Gastrocnemius medialis (tissue), 4 donors: Measurements from ENCODE around the gene NGFR. TPM values are rescaled to one million over a fixed set of nuclear protein-coding genes. Genes with fewer than 3 reads are reported as not detected.

Experiments used
- ATAC-seq, 2 donors: fragments of 150-250 bp; one replicate each; pipeline ENCODE4 v1.9.1; 2016
- DNase-seq, 2 donors: peaks; one replicate each; pipeline ENCODE4 v3.0.0-alpha.2; 2019
- H3K27ac ChIP-seq, 4 donors: fragments of 200-600 bp; sonication (generic); 1 replicate in 1 of 4; 2 replicates in 3 of 4; pipeline ENCODE4 v1.5.1; 2016 to 2018; ENCODE audit warnings: mild to moderate bottlenecking in 2 of 4, moderate library complexity in 1 of 4
- H3K27me3 ChIP-seq, 3 donors: fragments of 200-600 bp; sonication (generic) in 2 of 3; 1 replicate in 1 of 3; 2 replicates in 2 of 3; pipeline versions ENCODE4 v1.5.1 to v1.6.0; 2016 to 2019; ENCODE audit warnings: mild to moderate bottlenecking in 1 of 3, moderate library complexity in 1 of 3
- H3K36me3 ChIP-seq, 2 donors: fragments of 200-600 bp; sonication (generic) in 1 of 2; one replicate each; pipeline ENCODE4 v1.5.1; 2017 to 2018
- H3K4me1 ChIP-seq, 2 donors: fragments of 200-600 bp; sonication (generic) in 1 of 2; one replicate each; pipeline ENCODE4 v1.5.1; 2016 to 2017; ENCODE audit warnings: mild to moderate bottlenecking in 2 of 2
- H3K4me3 ChIP-seq, 4 donors: fragments of 200-600 bp; sonication (generic) in 3 of 4; 1 replicate in 1 of 4; 2 replicates in 3 of 4; pipeline ENCODE4 v1.5.1; 2016 to 2019; ENCODE audit warnings: mild to moderate bottlenecking in 2 of 4
- H3K9me3 ChIP-seq, 3 donors: fragments of 200-600 bp; sonication (generic) in 2 of 3; 1 replicate in 1 of 3; 2 replicates in 2 of 3; pipeline ENCODE4 v1.5.1; 2016 to 2019
- CTCF ChIP-seq, 5 experiments: fragments of 450-650 bp in 3 of 5; fragments of 200-600 bp in 2 of 5; sonication (generic) in 2 of 5; IDR thresholded peaks in 4 of 5; conservative IDR thresholded peaks in 1 of 5; 1 replicate in 4 of 5; 2 replicates in 1 of 5; pipeline ENCODE4 v1.5.1; 2016 to 2019; ENCODE audit warnings: antibody characterized with exemption in 5 of 5, mild to moderate bottlenecking in 3 of 5, moderate library complexity in 3 of 5
- POLR2A ChIP-seq, 2 donors: fragments of 450-650 bp; IDR thresholded peaks; one replicate each; pipeline ENCODE4 v1.6.1; 2017; ENCODE audit warnings: antibody characterized with exemption in 2 of 2, mild to moderate bottlenecking in 2 of 2, moderate library complexity in 2 of 2
- in situ Hi-C, 4 donors: fragments of 200-750 bp; cut with MboI; loops; one replicate each; pipeline versions ENCODE4 v1.15.0 to v1.8.0; 2017; ENCODE audit warnings: low sequenced_read_pairs in 4 of 4
- intact Hi-C: fragments of 100-400 bp; cut with DNase I; formaldehyde crosslinking; loops from one replicate; pipeline ENCODE4 v1.15.1; 2023; ENCODE audit warnings: low total_unique reads
- total RNA-seq, 4 donors: library from RNA; depleted of rRNA; stranded (reverse); fragments of >200 nt; gene quantifications; one replicate each; pipeline versions ENCODE4 v1.1.0 to v1.2.3, GENCODE V29; 2016

The NGFR gene
- total RNA-seq, 4 donors from 2014 or later: 0.41 to 3.2 (median 1.0) TPM; not detected in 1

GRCh38 chr17:49521471-49522356, 26.6 kb downstream of the NGFR start:
- no peak for DNase-seq
- no peaks in the 10 kb centered on the region for H3K27me3 ChIP-seq
- intact Hi-C loops (no loop called here), in situ Hi-C loops (no loop called here)
- no peaks in the 10 kb centered on the region for H3K36me3 ChIP-seq
- no peaks in the 10 kb centered on the region for H3K4me1 ChIP-seq
- no peak overlapping the region for H3K4me3 ChIP-seq
- H3K9me3 ChIP-seq: no peaks in the 10 kb centered on the region
- TF ChIP-seq POLR2A (IDR thresholded peaks at IDR 0.05): no peak
- H3K27ac ChIP-seq: no peak overlapping the region
- ATAC-seq: no peak

- H3K9me3 ChIP-seq: no peaks in the 10 kb centered on the region
- no peak for DNase-seq
- ATAC-seq: no peak
- in situ Hi-C loops (no loop called here), intact Hi-C loops (no loop called here)
- TF ChIP-seq CTCF (IDR thresholded peaks at IDR 0.05 in 4 of 5, conservative IDR thresholded peaks at IDR 0.05 in 1 of 5): no peak
- no peak overlapping the region for H3K4me3 ChIP-seq
- no peaks in the 10 kb centered on the region for H3K36me3 ChIP-seq
- H3K27me3 ChIP-seq: no peaks in the 10 kb centered on the region
- H3K27ac ChIP-seq: no peak overlapping the region
- H3K4me1 ChIP-seq: no peaks in the 10 kb centered on the region
Observed at GRCh38 chr17:49522357-49522890, 27.3 kb downstream of the NGFR start.

GRCh38 chr17:49523196-49523595, 28.1 kb downstream of the NGFR start:
- no peaks in the 10 kb centered on the region for H3K4me1 ChIP-seq
- intact Hi-C loops: no loop called here
- H3K4me3 ChIP-seq: no peak overlapping the region
- no peaks in the 10 kb centered on the region for H3K9me3 ChIP-seq
- no peaks in the 10 kb centered on the region for H3K36me3 ChIP-seq
- TF ChIP-seq CTCF (IDR thresholded peaks at IDR 0.05 in 4 of 5, conservative IDR thresholded peaks at IDR 0.05 in 1 of 5) (no peak), POLR2A (IDR thresholded peaks at IDR 0.05) (no peak)
- no peak for DNase-seq
- in situ Hi-C loops: no loop called here
- no peak for ATAC-seq
- no peaks in the 10 kb centered on the region for H3K27me3 ChIP-seq
- no peak overlapping the region for H3K27ac ChIP-seq

GRCh38 chr17:49523706-49524472, 28.8 kb downstream of the NGFR start:
- TF ChIP-seq CTCF (IDR thresholded peaks at IDR 0.05 in 4 of 5, conservative IDR thresholded peaks at IDR 0.05 in 1 of 5) (no peak), POLR2A (IDR thresholded peaks at IDR 0.05) (no peak)
- ATAC-seq: no peak
- Histone ChIP-seq H3K4me1 (no peaks in the 10 kb centered on the region), H3K9me3 (no peaks in the 10 kb centered on the region), H3K36me3 (no peaks in the 10 kb centered on the region), H3K27ac (no peak overlapping the region), H3K4me3 (no peak overlapping the region), H3K27me3 (no peaks in the 10 kb centered on the region)
- in situ Hi-C loops: no loop called here
- intact Hi-C loops: no loop called here
- DNase-seq: no peak
